ENCODE measurements around the gene TEKTIP1. TPM values are rescaled to one million over a fixed set of nuclear protein-coding genes. Genes with fewer than 3 reads are reported as not detected.

TEKTIP1 gene
- total and polyA plus RNA-seq, 5 donors from 2014 or later, result 0.44 to 10.9 TPM; not detected in 3

GRCh38 chr19:3496392-3497273 is 42.3 kb upstream of the TEKTIP1 start:
- Histone ChIP-seq H3K27me3 (ENCODE audit: control insufficient read depth, insufficient read depth, low read length) (no peaks in the 10 kb centered on the region), H3K27ac (ENCODE audit: insufficient read depth, low read length, poor library complexity, severe bottlenecking) (no peak overlapping the region), H3K4me3 (ENCODE audit: low read depth, low read length) (no peak overlapping the region), H3K4me1 (ENCODE audit: control insufficient read depth, insufficient read depth, low read length, poor library complexity, severe bottlenecking) (peaks cover 22% of the 10 kb centered on the region), H3K9me3 (ENCODE audit: control insufficient read depth in 2 of 2, low read length in 2 of 2) (no peaks in the 10 kb centered on the region), H3K36me3 (ENCODE audit: control insufficient read depth, insufficient read depth, low read length) (peaks cover 13% of the 10 kb centered on the region)
- H3K4me1 Mint-ChIP-seq, result peaks cover 7 to 33% (median 19%) of the 10 kb centered on the region in 4 donors
- peak overlapping the region in 1 of 4 donors; percentile 88 for H3K4me3 Mint-ChIP-seq
- H3K27ac Mint-ChIP-seq, result peak overlapping the region in 1 of 3 donors; percentile 9
- DNase-seq, result no peak
- no peak for ATAC-seq (ENCODE audit: low read depth in 2 of 2)
- H3K9me3 Mint-ChIP-seq, result no peaks in the 10 kb centered on the region
- peaks cover 4% of the 10 kb centered on the region for H3K27me3 Mint-ChIP-seq
- peaks cover 18% of the 10 kb centered on the region for H3K36me3 Mint-ChIP-seq

GRCh38 chr19:3497757-3498520 is 41.0 kb upstream of the TEKTIP1 start:
- Histone ChIP-seq H3K9me3 (ENCODE audit: control insufficient read depth in 2 of 2, low read length in 2 of 2) (no peaks in the 10 kb centered on the region), H3K27ac (ENCODE audit: insufficient read depth, low read length, poor library complexity, severe bottlenecking) (no peak overlapping the region), H3K27me3 (ENCODE audit: control insufficient read depth, insufficient read depth, low read length) (no peaks in the 10 kb centered on the region), H3K36me3 (ENCODE audit: control insufficient read depth, insufficient read depth, low read length) (peaks cover 11% of the 10 kb centered on the region), H3K4me1 (ENCODE audit: control insufficient read depth, insufficient read depth, low read length, poor library complexity, severe bottlenecking) (peaks cover 22% of the 10 kb centered on the region), H3K4me3 (ENCODE audit: low read depth, low read length) (no peak overlapping the region)
- H3K4me3 Mint-ChIP-seq, result peak overlapping the region in 2 of 4 donors; percentile 29 to 88
- H3K36me3 Mint-ChIP-seq, result peaks cover 14% of the 10 kb centered on the region
- peaks cover 4% of the 10 kb centered on the region for H3K27me3 Mint-ChIP-seq
- no peaks in the 10 kb centered on the region for H3K9me3 Mint-ChIP-seq
- DNase-seq (no peak), ATAC-seq (ENCODE audit: low read depth in 2 of 2) (no peak)
- no peak overlapping the region for H3K27ac Mint-ChIP-seq
- H3K4me1 Mint-ChIP-seq, result peaks cover 7 to 33% (median 19%) of the 10 kb centered on the region in 4 donors

DNA sequence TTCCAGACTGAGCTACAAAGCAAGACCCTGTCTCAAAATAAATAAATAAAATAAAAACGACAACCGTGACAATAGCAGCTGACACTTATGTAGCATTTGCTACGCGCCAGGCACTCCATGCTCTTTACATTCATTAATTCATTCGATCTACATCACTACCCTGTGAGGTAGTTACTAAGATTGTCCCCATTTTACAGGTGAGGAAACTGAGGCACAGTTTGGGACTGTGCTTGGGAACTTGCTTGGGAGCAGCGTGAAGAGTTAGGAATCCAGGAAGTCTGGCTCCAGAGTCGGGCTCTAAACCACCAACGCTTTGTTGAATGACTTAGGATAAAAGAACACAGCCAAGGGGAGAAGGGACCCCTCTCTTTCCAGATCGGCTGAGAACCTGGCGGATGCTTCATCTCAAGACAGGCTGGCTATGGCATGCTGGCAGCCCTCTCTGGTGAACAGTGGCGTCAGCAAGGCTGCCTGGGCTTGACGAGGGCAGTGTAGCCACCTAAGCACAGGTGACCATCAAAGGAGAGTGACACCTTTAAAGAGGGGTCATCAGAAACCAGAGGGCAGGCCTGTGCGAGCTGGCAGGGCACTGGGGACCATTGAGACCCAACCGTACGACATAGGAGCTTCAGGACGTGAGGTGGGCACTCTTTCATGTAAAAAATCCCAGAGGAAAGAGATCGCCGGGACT is 39.1 kb upstream of the TEKTIP1 start:
- H3K9me3 Mint-ChIP-seq, result no peaks in the 10 kb centered on the region
- peaks cover 14% of the 10 kb centered on the region for H3K4me1 ChIP-seq (ENCODE audit: control insufficient read depth, insufficient read depth, low read length, poor library complexity, severe bottlenecking)
- peak overlapping the region; percentile 86 for H3K4me3 ChIP-seq (ENCODE audit: low read depth, low read length)
- DNase-seq, result peak in 1 of 3 donors; percentile 7
- peaks cover 14% of the 10 kb centered on the region for H3K36me3 Mint-ChIP-seq
- peaks cover 11% of the 10 kb centered on the region for H3K36me3 ChIP-seq (ENCODE audit: control insufficient read depth, insufficient read depth, low read length)
- ATAC-seq (ENCODE audit: low read depth in 2 of 2), result no peak
- H3K9me3 ChIP-seq (ENCODE audit: control insufficient read depth in 2 of 2, low read length in 2 of 2), result no peaks in the 10 kb centered on the region
- peak overlapping the region; percentile 88 to 96 (median 94) for H3K4me3 Mint-ChIP-seq
- H3K27me3 ChIP-seq (ENCODE audit: control insufficient read depth, insufficient read depth, low read length), result no peaks in the 10 kb centered on the region
- H3K27ac Mint-ChIP-seq, result peak overlapping the region in 2 of 3 donors; percentile 98
- peak overlapping the region; percentile 85 for H3K27ac ChIP-seq (ENCODE audit: insufficient read depth, low read length, poor library complexity, severe bottlenecking)
- peaks cover 4% of the 10 kb centered on the region for H3K27me3 Mint-ChIP-seq
- peaks cover 7 to 35% (median 21%) of the 10 kb centered on the region in 4 donors for H3K4me1 Mint-ChIP-seq

- H3K27ac Mint-ChIP-seq, result peak within 1 kb of the TSS; percentile 97 to 98 (median 98)
- no peaks in the 10 kb centered on the region for H3K27me3 ChIP-seq (ENCODE audit: control insufficient read depth, insufficient read depth, low read length)
- H3K4me3 ChIP-seq (ENCODE audit: low read depth, low read length), result peak within 1 kb of the TSS; percentile 86
- ATAC-seq (ENCODE audit: low read depth in 2 of 2) (peak; percentile 88 to 91), DNase-seq (peak; percentile 87 to 99 (median 96))
- H3K36me3 ChIP-seq (ENCODE audit: control insufficient read depth, insufficient read depth, low read length), result peaks cover 8% of the 10 kb centered on the region
- H3K9me3 ChIP-seq (ENCODE audit: control insufficient read depth in 2 of 2, low read length in 2 of 2), result no peaks in the 10 kb centered on the region
- peaks cover 4% of the 10 kb centered on the region for H3K27me3 Mint-ChIP-seq
- peaks cover 7 to 42% (median 22%) of the 10 kb centered on the region in 4 donors for H3K4me1 Mint-ChIP-seq
- peak within 1 kb of the TSS; percentile 85 for H3K27ac ChIP-seq (ENCODE audit: insufficient read depth, low read length, poor library complexity, severe bottlenecking)
- H3K36me3 Mint-ChIP-seq, result peaks cover 10% of the 10 kb centered on the region
- peak within 1 kb of the TSS; percentile 88 to 96 (median 94) for H3K4me3 Mint-ChIP-seq
- H3K9me3 Mint-ChIP-seq, result no peaks in the 10 kb centered on the region
- peaks cover 16% of the 10 kb centered on the region for H3K4me1 ChIP-seq (ENCODE audit: control insufficient read depth, insufficient read depth, low read length, poor library complexity, severe bottlenecking)
These were observed 38.4 kb upstream of the TEKTIP1 start, which contains the start of gene DOHH for GRCh38 chr19:3500429-3501101. TSS of gene DOHH (minus strand) at chr19:3500674. CDS start at chr19:3496814, 3,860 bp downstream.

DNA sequence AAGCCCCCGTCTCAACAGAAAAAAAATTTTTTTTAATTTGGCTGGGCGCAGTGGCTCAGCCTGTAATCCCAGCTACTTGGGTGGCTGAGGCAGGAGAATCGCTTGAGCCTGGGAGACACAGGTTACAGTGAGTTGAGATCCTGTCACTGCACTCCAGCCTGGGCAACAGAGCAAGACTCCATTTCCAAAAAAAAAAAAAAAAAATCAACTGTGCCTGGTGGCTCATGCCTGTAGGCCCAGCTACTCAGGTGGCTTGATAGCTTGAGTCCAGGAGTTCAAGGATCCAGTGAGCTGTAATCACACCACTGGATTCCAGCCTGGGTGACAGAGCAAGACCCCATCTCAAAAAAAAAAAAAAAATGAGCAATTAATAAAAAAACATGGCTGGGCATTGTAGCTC is 37.2 kb upstream of the TEKTIP1 start:
- Mint-ChIP-seq H3K36me3 (peaks cover 9% of the 10 kb centered on the region), H3K4me1 (peaks cover 12 to 47% (median 25%) of the 10 kb centered on the region in 4 donors), H3K4me3 (peak overlapping the region in 1 of 4 donors; percentile 70), H3K27me3 (peaks cover 4% of the 10 kb centered on the region), H3K9me3 (no peaks in the 10 kb centered on the region), H3K27ac (no peak overlapping the region)
- H3K27ac ChIP-seq (ENCODE audit: insufficient read depth, low read length, poor library complexity, severe bottlenecking), result no peak overlapping the region
- no peak for ATAC-seq (ENCODE audit: low read depth in 2 of 2)
- DNase-seq, result no peak
- H3K36me3 ChIP-seq (ENCODE audit: control insufficient read depth, insufficient read depth, low read length), result peaks cover 4% of the 10 kb centered on the region
- no peak overlapping the region for H3K4me3 ChIP-seq (ENCODE audit: low read depth, low read length)
- no peaks in the 10 kb centered on the region for H3K9me3 ChIP-seq (ENCODE audit: control insufficient read depth in 2 of 2, low read length in 2 of 2)
- no peaks in the 10 kb centered on the region for H3K27me3 ChIP-seq (ENCODE audit: control insufficient read depth, insufficient read depth, low read length)
- H3K4me1 ChIP-seq (ENCODE audit: control insufficient read depth, insufficient read depth, low read length, poor library complexity, severe bottlenecking), result peaks cover 19% of the 10 kb centered on the region

DNA sequence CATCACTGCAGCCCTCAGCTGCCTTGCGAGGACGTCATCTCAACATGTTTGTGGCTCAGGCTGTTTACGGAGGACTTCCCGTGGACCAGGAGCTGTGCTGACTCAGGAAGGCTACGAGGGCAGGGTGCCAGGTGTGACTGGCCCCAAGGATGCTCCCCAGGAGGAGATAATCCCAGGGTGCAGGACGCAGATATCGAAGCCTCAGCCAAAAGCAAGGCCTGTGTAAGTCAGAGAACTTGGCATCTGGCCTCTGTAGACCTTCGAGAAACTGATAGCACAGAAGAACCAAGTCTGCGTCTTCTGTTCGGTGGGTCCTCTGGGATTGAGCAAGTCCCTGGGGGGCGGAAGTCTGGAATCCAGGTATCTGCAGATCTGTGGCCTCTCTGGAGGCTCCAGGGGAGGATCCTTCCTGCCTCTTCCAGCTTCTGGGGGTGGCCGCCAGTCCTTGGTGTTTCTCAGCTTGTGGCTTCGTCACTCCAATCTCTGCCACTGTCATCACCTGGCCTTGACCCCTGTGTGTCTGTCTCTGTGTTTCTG is 35.9 kb upstream of the TEKTIP1 start:
- Histone ChIP-seq H3K4me3 (ENCODE audit: low read depth, low read length) (no peak overlapping the region), H3K4me1 (ENCODE audit: control insufficient read depth, insufficient read depth, low read length, poor library complexity, severe bottlenecking) (peaks cover 30% of the 10 kb centered on the region), H3K9me3 (ENCODE audit: control insufficient read depth in 2 of 2, low read length in 2 of 2) (no peaks in the 10 kb centered on the region), H3K36me3 (ENCODE audit: control insufficient read depth, insufficient read depth, low read length) (no peaks in the 10 kb centered on the region), H3K27ac (ENCODE audit: insufficient read depth, low read length, poor library complexity, severe bottlenecking) (no peak overlapping the region), H3K27me3 (ENCODE audit: control insufficient read depth, insufficient read depth, low read length) (no peaks in the 10 kb centered on the region)
- peaks cover 12 to 49% (median 28%) of the 10 kb centered on the region in 4 donors for H3K4me1 Mint-ChIP-seq
- no peaks in the 10 kb centered on the region for H3K9me3 Mint-ChIP-seq
- DNase-seq, result no peak
- H3K36me3 Mint-ChIP-seq, result peaks cover under 1% of the 10 kb centered on the region
- peak overlapping the region in 1 of 3 donors; percentile 32 for H3K27ac Mint-ChIP-seq
- peaks cover 4% of the 10 kb centered on the region for H3K27me3 Mint-ChIP-seq
- H3K4me3 Mint-ChIP-seq, result peak overlapping the region in 2 of 4 donors; percentile 29 to 92
- ATAC-seq (ENCODE audit: low read depth in 2 of 2), result no peak
